Adrenal gland (tissue), 12 donors: ENCODE measurements around the gene UBE3A. TPM values are rescaled to one million over a fixed set of nuclear protein-coding genes. Genes with fewer than 3 reads are reported as not detected.

Experiments
- DNase-seq, 7 donors: peaks; one replicate each; pipeline ENCODE4 v3.0.0-alpha.2; 2019 to 2020
- H3K27ac ChIP-seq, 5 donors: fragments of 200-600 bp; sonication (generic) in 4 of 5; 1 replicate in 3 of 5; 2 replicates in 2 of 5; pipeline versions ENCODE4 v1.5.1 to v1.8.0; 2016 to 2020; ENCODE audit warnings: mild to moderate bottlenecking in 1 of 5
- H3K27me3 ChIP-seq: fragments of 200-600 bp; 2 replicates; pipeline ENCODE4 v1.8.0; 2021
- H3K36me3 ChIP-seq, 2 donors: fragments of 200-600 bp; replicated peaks in 1 of 2; 1 replicate in 1 of 2; 2 replicates in 1 of 2; pipeline versions ENCODE4 v1.5.1 to v1.8.0; 2018 to 2022
- H3K4me1 ChIP-seq, 2 donors: fragments of 200-600 bp; replicated peaks in 1 of 2; 1 replicate in 1 of 2; 2 replicates in 1 of 2; pipeline versions ENCODE4 v1.5.1 to v1.8.0; 2018 to 2021
- H3K4me3 ChIP-seq, 4 donors: fragments of 200-600 bp; sonication (generic) in 3 of 4; one replicate each; pipeline ENCODE4 v1.5.1; 2016 to 2018
- H3K9me3 ChIP-seq, 3 donors: fragments of 200-600 bp; sonication (generic) in 1 of 3; replicated peaks in 1 of 3; 1 replicate in 2 of 3; 2 replicates in 1 of 3; pipeline versions ENCODE4 v1.5.1 to v1.8.0; 2016 to 2021
- POLR2A ChIP-seq, 2 donors: fragments of 450-650 bp; IDR thresholded peaks; one replicate each; pipeline ENCODE4 v1.6.1; 2017; ENCODE audit warnings: antibody characterized with exemption in 2 of 2, mild to moderate bottlenecking in 2 of 2, moderate library complexity in 1 of 2
- WGBS, 4 donors: extraction: QIAGEN DNeasy Blood & Tissue Kit in 2 of 4; methylation state at CpG; one replicate each; pipeline versions ENCODE4 v1.1.5 to v1.1.7; 2013 to 2017; 5-methylcytosine and 5-hydroxymethylcytosine counted together
- intact Hi-C, 2 donors: fragments of 100-400 bp; cut with DNase I; formaldehyde crosslinking; loops; one replicate each; pipeline versions ENCODE4 v1.14.1 to v1.15.0; 2022 to 2023
- polyA plus RNA-seq, 3 donors: library from polyadenylated mRNA; stranded (reverse); fragments of 200-250 nt in 2 of 3; fragments of 350-450 nt in 1 of 3; fragmentation: Illumina TruSeq in 1 of 3; extraction: RNeasy Lipid Tissue Mini Kit (QIAGEN cat#74804) in 1 of 3; gene quantifications; one replicate each; pipeline ENCODE4 v1.2.3, GENCODE V29; 2013 to 2014
- total RNA-seq, 9 donors: library from RNA; depleted of rRNA in 4 of 9; stranded (reverse); fragments of >200 nt in 4 of 9; fragments of 120-200 nt in 1 of 9; fragmentation: NEBNext Ultra II Directional in 1 of 9; extraction: Animal tissue kit (Norgen Biotek cat#: 25700) in 1 of 9; gene quantifications; one replicate each; pipeline versions ENCODE4 v1.1.0 to v1.2.4, GENCODE V29; 2013 to 2023
- TF ChIP-seq, protein P1 (sequence below), 6 experiments: fragments of 450-650 bp in 4 of 6; fragments of 200-600 bp in 2 of 6; sonication (generic) in 1 of 6; IDR thresholded peaks; 1 replicate in 5 of 6; 2 replicates in 1 of 6; pipeline versions ENCODE4 v1.5.1 to v1.8.0; 2016 to 2021; ENCODE audit warnings: antibody characterized with exemption in 6 of 6, mild to moderate bottlenecking in 2 of 6, moderate library complexity in 1 of 6
- donor health status: healthy with polysubstance abuse.
- donor health status: Bipolar disorder and iron deficiency.
- donor health status: DM: yes; HTN: yes; CAD: no.
- donor health status: DM: no; HTN: no; CAD: no.
- donor health status: DM: no; HTN: no; CAD: no.
- donor health status: DM: yes; HTN: yes; CAD: no.

Gene UBE3A
- total and polyA plus RNA-seq, 12 donors = 19.6 to 114 (median 77.5) TPM

DNA sequence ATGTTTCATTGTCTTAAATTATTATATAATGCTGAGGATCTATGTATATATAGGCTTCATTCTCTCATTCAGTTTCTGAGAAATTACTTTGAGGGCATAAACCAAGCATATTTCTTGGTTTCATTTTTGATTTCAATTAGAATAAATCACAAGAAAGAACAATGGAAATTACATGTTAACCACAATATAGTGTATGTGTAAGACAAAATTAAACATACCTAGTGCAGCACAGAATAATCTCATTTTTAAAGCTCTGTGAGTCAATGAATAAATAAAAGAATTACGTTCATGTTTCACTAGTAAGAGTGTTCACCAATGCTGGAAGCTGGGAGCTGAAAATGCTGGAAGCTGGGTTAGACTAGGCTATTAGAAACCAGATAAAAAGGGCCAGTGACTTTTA, 72.8 kb downstream of the UBE3A start:
- Histone ChIP-seq H3K4me1 (peaks cover 0 to 8% of the 10 kb centered on the region in 2 donors), H3K27ac (no peak overlapping the region), H3K36me3 (peaks cover 0 to 5% of the 10 kb centered on the region in 2 donors), H3K4me3 (no peak overlapping the region), H3K9me3 (no peaks in the 10 kb centered on the region), H3K27me3 (no peaks in the 10 kb centered on the region)
- no peak for DNase-seq
- 79 to 91% (median 81%) methylated on average over 1 of the region's 1 CpG for WGBS, 4 donors
- TF ChIP-seq POLR2A (IDR thresholded peaks at IDR 0.05) = no peak
- TF ChIP-seq, protein P1, sequence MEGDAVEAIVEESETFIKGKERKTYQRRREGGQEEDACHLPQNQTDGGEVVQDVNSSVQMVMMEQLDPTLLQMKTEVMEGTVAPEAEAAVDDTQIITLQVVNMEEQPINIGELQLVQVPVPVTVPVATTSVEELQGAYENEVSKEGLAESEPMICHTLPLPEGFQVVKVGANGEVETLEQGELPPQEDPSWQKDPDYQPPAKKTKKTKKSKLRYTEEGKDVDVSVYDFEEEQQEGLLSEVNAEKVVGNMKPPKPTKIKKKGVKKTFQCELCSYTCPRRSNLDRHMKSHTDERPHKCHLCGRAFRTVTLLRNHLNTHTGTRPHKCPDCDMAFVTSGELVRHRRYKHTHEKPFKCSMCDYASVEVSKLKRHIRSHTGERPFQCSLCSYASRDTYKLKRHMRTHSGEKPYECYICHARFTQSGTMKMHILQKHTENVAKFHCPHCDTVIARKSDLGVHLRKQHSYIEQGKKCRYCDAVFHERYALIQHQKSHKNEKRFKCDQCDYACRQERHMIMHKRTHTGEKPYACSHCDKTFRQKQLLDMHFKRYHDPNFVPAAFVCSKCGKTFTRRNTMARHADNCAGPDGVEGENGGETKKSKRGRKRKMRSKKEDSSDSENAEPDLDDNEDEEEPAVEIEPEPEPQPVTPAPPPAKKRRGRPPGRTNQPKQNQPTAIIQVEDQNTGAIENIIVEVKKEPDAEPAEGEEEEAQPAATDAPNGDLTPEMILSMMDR (IDR thresholded peaks at IDR 0.05) = no peak
- intact Hi-C loops = no loop called here

DNA sequence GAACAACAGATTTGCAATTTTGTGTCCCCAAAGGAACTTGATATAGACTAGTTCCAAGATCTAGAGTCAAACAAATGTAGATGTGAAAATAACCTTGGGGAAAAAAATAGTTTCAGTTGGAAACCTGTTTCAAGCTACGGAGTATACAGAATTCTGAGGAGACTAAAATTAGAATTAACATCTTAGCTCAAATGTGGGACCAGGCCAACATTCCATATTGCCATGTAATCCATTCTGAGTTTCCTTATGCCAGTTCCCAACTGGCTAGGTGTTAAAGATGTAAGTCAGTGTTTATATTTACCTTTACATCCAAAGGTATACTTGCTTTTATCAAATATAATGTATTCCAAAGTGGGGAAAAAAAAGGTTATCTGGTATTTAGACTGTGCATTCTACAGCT, 76.3 kb downstream of the UBE3A start:
- no peak overlapping the region for H3K27ac ChIP-seq
- intact Hi-C loops = no loop called here
- no peak overlapping the region for H3K4me3 ChIP-seq
- TF ChIP-seq POLR2A (IDR thresholded peaks at IDR 0.05) = no peak
- no peaks in the 10 kb centered on the region for H3K27me3 ChIP-seq
- H3K36me3 ChIP-seq = no peaks in the 10 kb centered on the region
- 46 to 65% (median 58%) methylated on average over 1 of the region's 1 CpG for WGBS, 4 donors
- peaks cover 0 to 2% of the 10 kb centered on the region in 2 donors for H3K4me1 ChIP-seq
- no peak for DNase-seq
- H3K9me3 ChIP-seq = no peaks in the 10 kb centered on the region

DNA sequence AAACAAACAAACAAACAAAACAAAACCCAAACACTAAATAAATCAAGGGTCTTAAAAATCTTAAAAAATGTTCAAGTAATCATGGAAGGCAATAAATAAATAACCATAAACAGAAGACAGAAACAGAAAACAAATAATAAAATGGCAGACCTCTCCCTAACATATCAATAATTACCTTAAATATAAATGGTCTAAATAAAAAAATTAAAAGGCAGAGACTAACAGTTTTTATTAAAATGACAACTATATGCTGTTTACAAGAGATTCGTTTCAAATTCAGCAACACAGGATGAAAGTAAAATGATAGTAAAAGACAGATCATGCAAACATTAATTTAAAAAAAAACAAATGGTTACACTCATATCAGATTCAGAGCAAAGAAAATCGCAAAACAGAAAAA, 91.1 kb downstream of the UBE3A start:
- peaks cover 0 to under 1% of the 10 kb centered on the region in 2 donors for H3K36me3 ChIP-seq
- no peaks in the 10 kb centered on the region for H3K27me3 ChIP-seq
- WGBS, 4 donors = 95 to 99% (median 97%) methylated on average over 2 of the region's 2 CpGs
- H3K4me3 ChIP-seq = no peak overlapping the region
- TF ChIP-seq POLR2A (IDR thresholded peaks at IDR 0.05) = no peak
- TF ChIP-seq, protein P1 (IDR thresholded peaks at IDR 0.05) = no peak
- intact Hi-C loops = loop anchor here in 1 of 2 donors (10.0 kb wide), 1 partner anchor 87 kb away; the partner anchor contains the start of gene UBE3A
- peaks cover 0 to 14% (median 0%) of the 10 kb centered on the region in 3 donors for H3K9me3 ChIP-seq
- peaks cover 0 to 6% of the 10 kb centered on the region in 2 donors for H3K4me1 ChIP-seq
- no peak overlapping the region for H3K27ac ChIP-seq
- no peak for DNase-seq

DNA sequence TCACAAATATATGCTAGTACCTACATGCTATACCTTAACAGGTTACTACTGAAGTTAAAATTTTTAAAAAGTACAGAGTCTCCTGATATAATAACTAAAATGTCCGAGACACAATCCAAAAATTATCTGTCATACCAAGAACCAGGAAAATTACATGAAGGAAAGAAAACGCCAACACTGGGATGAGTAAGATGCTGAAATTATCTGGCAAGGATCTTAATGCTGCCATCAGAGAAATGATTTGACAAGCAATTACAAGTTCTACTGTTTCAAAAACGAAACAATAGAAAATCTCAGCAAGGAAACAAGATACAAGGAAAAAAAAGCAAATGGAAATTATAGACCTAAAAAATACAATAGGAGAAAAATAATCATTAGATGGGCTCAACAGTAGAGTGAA, 92.5 kb downstream of the UBE3A start:
- TF ChIP-seq, protein P1 (IDR thresholded peaks at IDR 0.05) = no peak
- TF ChIP-seq POLR2A (IDR thresholded peaks at IDR 0.05) = no peak
- Histone ChIP-seq H3K4me3 (no peak overlapping the region), H3K4me1 (peaks cover 0 to 6% of the 10 kb centered on the region in 2 donors), H3K9me3 (peaks cover 0 to 14% (median 0%) of the 10 kb centered on the region in 3 donors), H3K27ac (no peak overlapping the region), H3K27me3 (no peaks in the 10 kb centered on the region), H3K36me3 (no peaks in the 10 kb centered on the region)
- DNase-seq = no peak
- 80 to 93% (median 88%) methylated on average over 3 of the region's 3 CpGs for WGBS, 4 donors
- intact Hi-C loops = loop anchor here in 1 of 2 donors (10.0 kb wide), 1 partner anchor 88 kb away; the partner anchor contains the start of gene UBE3A

DNA sequence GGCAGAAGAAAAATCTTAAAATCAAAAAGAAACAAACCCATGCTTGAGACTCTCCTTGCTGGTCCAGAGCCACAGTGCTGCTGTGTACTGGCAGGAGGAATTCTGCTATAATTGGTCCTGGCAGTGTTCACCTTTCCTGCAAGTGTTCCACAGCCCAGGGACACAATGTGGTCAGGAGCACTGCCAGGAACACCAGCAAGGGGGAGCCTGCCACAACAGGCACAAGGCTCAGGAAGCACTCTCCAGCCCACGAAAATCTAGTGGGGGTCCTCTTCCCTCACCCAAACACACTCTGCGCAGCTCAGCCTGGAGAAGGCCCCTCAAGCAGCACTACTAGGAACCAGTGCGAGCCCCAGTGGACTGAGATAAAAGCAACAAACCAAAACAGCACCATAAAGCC, 92.9 kb downstream of the UBE3A start:
- intact Hi-C loops = loop anchor here in 1 of 2 donors (10.0 kb wide), 1 partner anchor 89 kb away; the partner anchor contains the start of gene UBE3A

More for the DNA sequence above, 92.9 kb downstream of the UBE3A start:
- Histone ChIP-seq H3K9me3 (peaks cover 0 to 14% (median 0%) of the 10 kb centered on the region in 3 donors), H3K27ac (no peak overlapping the region), H3K4me1 (peaks cover 0 to 6% of the 10 kb centered on the region in 2 donors), H3K4me3 (no peak overlapping the region), H3K27me3 (no peaks in the 10 kb centered on the region), H3K36me3 (no peaks in the 10 kb centered on the region)
- 82 to 93% (median 87%) methylated on average over 3 of the region's 3 CpGs for WGBS, 4 donors
- peak; percentile 19 to 61 (median 48) for DNase-seq
- TF ChIP-seq, protein P1 (IDR thresholded peaks at IDR 0.05) = peak in 2 of 6 experiments; percentile 14 to 26
- no peak for TF ChIP-seq POLR2A (IDR thresholded peaks at IDR 0.05)
